Kidney (tissue), 14 donors: ENCODE results near the gene PGM2L1. TPM values are rescaled to one million over a fixed set of nuclear protein-coding genes. Genes with fewer than 3 reads are reported as not detected.

Source experiments
- DNase-seq, 5 donors: peaks; one replicate each; pipeline ENCODE4 v3.0.0-alpha.2; 2013 to 2020
- FAIRE-seq: peaks from 2 replicates; lab custom pipeline; 2012; peaks lifted over from hg19 to GRCh38; lab: Jason Lieb, UNC
- H3K27ac ChIP-seq, 2 donors: one replicate each; pipeline ENCODE4 v1.7.0; 2013; ENCODE audit warnings: low read depth in 2 of 2, low read length in 2 of 2, inconsistent platforms in 1 of 2
- H3K27me3 ChIP-seq: one replicate; pipeline ENCODE4 v1.7.1; 2013; ENCODE audit warnings: low read length, inconsistent platforms; ENCODE audit not compliant: control insufficient read depth, insufficient read depth
- H3K36me3 ChIP-seq, 3 donors: one replicate each; pipeline versions ENCODE4 v1.7.0 to v1.7.1; 2013; ENCODE audit warnings: low read length in 3 of 3, control low read depth in 1 of 3, inconsistent platforms in 1 of 3; ENCODE audit not compliant: insufficient read depth in 3 of 3, control insufficient read depth in 2 of 3
- H3K4me1 ChIP-seq, 3 donors: one replicate each; pipeline versions ENCODE4 v1.7.0 to v1.7.1; 2013; ENCODE audit warnings: low read length in 3 of 3, inconsistent platforms in 1 of 3, low read depth in 1 of 3; ENCODE audit not compliant: control insufficient read depth in 2 of 3, insufficient read depth in 2 of 3
- H3K4me3 ChIP-seq, 3 donors: one replicate each; pipeline versions ENCODE4 v1.7.0 to v1.8.1; 2013; ENCODE audit warnings: low read length in 3 of 3, control low read depth in 1 of 3, inconsistent platforms in 1 of 3
- H3K9ac ChIP-seq, 3 donors: one replicate each; pipeline versions ENCODE4 v1.7.0 to v1.7.1; 2013; ENCODE audit warnings: low read length in 3 of 3, control low read depth in 1 of 3, inconsistent platforms in 1 of 3
- H3K9me3 ChIP-seq, 3 donors: one replicate each; pipeline versions ENCODE4 v1.7.0 to v1.7.1; 2013; ENCODE audit warnings: low read length in 3 of 3, control low read depth in 1 of 3, inconsistent platforms in 1 of 3; ENCODE audit not compliant: control insufficient read depth in 2 of 3, insufficient read depth in 1 of 3
- CTCF ChIP-seq: IDR thresholded peaks from 3 replicates; pipeline ENCODE4 v1.5.1; 2012; ENCODE audit warnings: mild to moderate bottlenecking, moderate library complexity, borderline replicate concordance; ENCODE audit not compliant: insufficient read depth; ENCODE audit errors: extremely low read depth
- intact Hi-C: fragments of 100-400 bp; cut with DNase I; formaldehyde crosslinking; loops from one replicate; pipeline ENCODE4 v1.11.1; 2022
- polyA plus RNA-seq: library from polyadenylated mRNA; stranded (reverse); fragments of 350-450 nt; fragmentation: Illumina TruSeq; extraction: RNeasy Lipid Tissue Mini Kit (QIAGEN cat#74804); gene quantifications from one replicate; pipeline ENCODE4 v1.2.3, GENCODE V29; 2014; ENCODE audit warnings: low read depth, low replicate concordance; ENCODE audit not compliant: insufficient read depth
- total RNA-seq: library from RNA; stranded (reverse); fragmentation: NEBNext Ultra II Directional; extraction: Animal tissue kit (Norgen Biotek cat#: 25700); gene quantifications from one replicate; pipeline ENCODE4 v1.2.1, GENCODE V29; 2021
- donor health status: control.
- donor health status: control.
- donor health status: control.
- donor health status: control.
- donor health status: control.
- donor health status: DM: yes; HTN: yes; CAD: no.
- donor health status: Normal renal cell carcinoma (clear cell type).

Gene PGM2L1
- total and polyA plus RNA-seq, 2 donors from 2014 or later: 1.0 to 11.5 TPM

GRCh38 chr11:74444173-74444826 lies 46.1 kb upstream of the PGM2L1 start:
- TF ChIP-seq CTCF: no peak
- intact Hi-C loops: loop anchor here (10.0 kb wide), 1 partner anchor 49 kb away; the partner anchor contains the start of gene PGM2L1
- no peak overlapping the region for H3K27ac ChIP-seq
- no peaks in the 10 kb centered on the region for H3K36me3 ChIP-seq
- no peak for FAIRE-seq
- H3K4me3 ChIP-seq: no peak overlapping the region
- DNase-seq: no peak
- H3K4me1 ChIP-seq: peaks cover 0 to 4% (median 2%) of the 10 kb centered on the region in 3 donors
- H3K27me3 ChIP-seq: no peaks in the 10 kb centered on the region
- no peak overlapping the region for H3K9ac ChIP-seq
- no peaks in the 10 kb centered on the region for H3K9me3 ChIP-seq

- DNase-seq (peak in 3 of 5 donors; percentile 16 to 45 (median 30)), FAIRE-seq (no peak)
- H3K4me3 ChIP-seq: no peak overlapping the region
- H3K9me3 ChIP-seq: no peaks in the 10 kb centered on the region
- TF ChIP-seq CTCF: peak; percentile 25
- H3K4me1 ChIP-seq: peaks cover 0 to 4% (median 2%) of the 10 kb centered on the region in 3 donors
- no peak overlapping the region for H3K27ac ChIP-seq
- no peaks in the 10 kb centered on the region for H3K36me3 ChIP-seq
- intact Hi-C loops: loop anchor here (10.0 kb wide), 1 partner anchor 48 kb away; the partner anchor contains the start of gene PGM2L1
- no peaks in the 10 kb centered on the region for H3K27me3 ChIP-seq
- no peak overlapping the region for H3K9ac ChIP-seq
Observed at GRCh38 chr11:74443071-74443864, 45.0 kb upstream of the PGM2L1 start.

- Histone ChIP-seq H3K9me3 (no peaks in the 10 kb centered on the region), H3K9ac (no peak overlapping the region), H3K4me1 (peaks cover 0 to 4% (median 2%) of the 10 kb centered on the region in 3 donors), H3K27me3 (no peaks in the 10 kb centered on the region), H3K4me3 (no peak overlapping the region), H3K27ac (no peak overlapping the region), H3K36me3 (no peaks in the 10 kb centered on the region)
- intact Hi-C loops: loop anchor here (10.0 kb wide), 1 partner anchor 48 kb away; the partner anchor contains the start of gene PGM2L1
- TF ChIP-seq CTCF: no peak
- no peak for FAIRE-seq
- DNase-seq: no peak
Observed at GRCh38 chr11:74442636-74443035, 44.4 kb upstream of the PGM2L1 start.
